GM21786 (cell line): ENCODE measurements around the gene CC2D1A.

Experiments
- ATAC-seq: cut with Tn5 transposase; IDR thresholded peaks from one replicate; pipeline ENCODE4 v1.9.1; 2021; ENCODE audit not compliant: unreplicated experiment

Gene CC2D1A

DNA sequence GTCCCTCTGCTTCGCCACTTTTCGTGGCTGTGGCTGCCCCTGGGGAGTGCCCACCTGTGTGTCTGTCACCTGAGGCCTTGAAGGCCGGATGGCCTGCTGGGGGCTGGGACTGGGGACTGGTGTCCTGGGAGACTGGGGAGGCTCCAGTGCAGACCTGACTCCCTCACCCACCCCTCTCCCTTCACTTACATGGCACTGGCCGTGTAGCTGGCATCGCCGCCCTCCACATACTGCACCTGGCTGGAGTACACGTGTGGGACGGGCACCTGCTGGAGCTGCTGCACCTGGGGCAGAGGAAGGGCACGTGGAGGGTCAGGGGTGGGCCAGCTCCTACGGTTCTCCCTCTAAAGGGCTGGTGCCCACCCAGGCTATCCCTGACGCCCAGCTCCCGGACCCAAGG lies 71.8 kb downstream of the CC2D1A start:
- ATAC-seq = no peak

DNA sequence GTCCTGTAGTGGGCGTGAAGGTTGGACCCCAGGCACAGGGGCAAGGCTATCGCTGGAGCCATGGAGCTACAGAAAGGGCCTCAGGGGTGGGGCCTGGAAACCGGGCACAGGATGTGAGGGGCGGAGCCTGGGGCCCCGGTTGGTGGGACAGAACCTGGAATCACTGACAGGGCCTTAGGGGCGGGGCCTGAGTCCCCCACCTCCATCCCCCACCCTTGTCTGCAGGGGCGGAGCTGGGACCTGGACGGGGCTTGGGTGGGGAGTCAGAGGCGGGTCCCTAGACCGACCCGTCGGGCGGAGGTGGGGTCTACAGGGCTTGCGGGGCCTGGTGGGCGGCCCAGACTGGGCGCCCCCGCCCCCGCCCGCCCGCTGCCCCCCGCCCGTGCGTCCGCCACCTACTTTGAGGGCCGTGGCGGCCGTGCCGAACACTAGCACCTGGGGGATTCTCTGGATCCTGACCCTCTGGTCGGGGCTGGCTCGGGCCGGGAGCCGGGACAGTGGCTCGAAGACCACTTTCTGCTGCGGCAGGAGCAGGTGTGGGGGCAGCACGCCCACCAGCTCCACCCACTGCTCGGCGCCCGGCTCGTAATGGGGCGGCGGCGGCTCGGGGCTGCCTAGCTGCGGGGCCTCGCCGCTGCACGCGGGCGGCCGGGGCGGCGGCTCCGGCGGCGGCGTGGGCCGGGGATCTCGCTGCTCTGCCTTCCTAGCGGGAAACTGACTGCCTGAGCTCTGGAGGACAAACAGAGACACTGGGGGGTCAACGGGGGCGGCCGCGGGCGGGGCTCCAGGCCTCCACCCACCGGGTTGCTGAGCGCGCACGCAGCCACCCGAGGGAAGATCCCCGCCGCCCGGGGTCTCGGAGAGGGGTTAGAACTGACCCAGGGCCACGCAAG lies 72.6 kb downstream of the CC2D1A start:
- no peak for ATAC-seq

DNA sequence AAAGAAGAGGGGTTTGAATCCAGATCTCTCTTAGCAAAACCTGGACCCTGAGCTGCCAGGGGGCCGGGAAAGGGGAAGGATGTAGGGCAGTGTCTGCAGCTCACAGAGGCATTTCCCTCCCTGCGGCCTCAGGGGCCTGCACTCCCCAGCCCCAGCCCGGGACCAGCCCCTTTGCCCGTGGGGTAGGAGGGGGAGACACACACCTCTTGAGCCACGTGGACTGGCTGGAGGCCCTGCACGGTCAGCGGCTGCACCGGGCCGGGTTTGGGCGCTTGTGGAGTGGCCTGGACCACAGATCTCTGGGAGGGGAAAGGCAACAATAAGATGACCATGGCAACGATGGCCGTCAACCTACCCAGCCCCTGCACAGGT lies 73.2 kb downstream of the CC2D1A start:
- ATAC-seq = no peak

DNA sequence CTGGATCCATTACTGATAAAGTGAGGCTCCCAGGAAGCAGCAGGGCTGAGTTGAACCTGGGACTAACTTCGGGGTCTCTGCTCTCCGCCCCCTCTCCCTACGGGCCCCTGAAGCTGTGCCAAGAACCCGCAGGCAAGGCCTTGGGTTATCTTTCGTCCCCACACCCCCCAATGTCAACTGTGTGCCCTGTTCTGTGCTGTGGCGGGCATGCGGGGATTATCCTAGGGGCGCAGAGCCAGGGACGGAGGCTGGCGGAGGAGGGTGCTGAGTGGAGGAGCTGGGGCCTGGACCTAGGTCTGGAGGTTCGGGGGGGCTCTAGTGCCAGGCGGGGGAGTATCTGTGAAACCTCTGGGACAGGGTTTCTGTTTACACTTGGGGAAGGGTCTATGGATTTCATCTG lies 73.7 kb downstream of the CC2D1A start:
- no peak for ATAC-seq

DNA sequence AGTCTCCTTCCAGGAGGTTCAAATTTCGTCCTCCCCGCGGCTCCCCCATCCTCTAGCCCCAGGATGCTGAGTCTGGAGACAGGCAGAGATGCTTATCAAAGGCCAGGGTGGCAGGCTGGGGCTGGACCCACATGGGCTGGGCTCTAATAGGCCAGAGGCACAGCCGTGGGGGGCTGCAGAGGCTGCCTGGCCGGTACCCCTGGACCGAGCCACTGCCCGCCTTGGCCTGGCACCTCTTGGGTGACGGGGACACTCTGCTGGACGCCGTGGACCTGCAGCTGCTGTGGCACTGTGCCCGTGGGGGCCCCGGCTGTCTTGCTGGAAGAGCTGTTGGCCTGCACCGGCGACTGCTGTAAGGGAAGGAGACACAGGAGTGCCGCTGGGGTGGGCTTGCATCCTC lies 74.3 kb downstream of the CC2D1A start:
- ATAC-seq = no peak
